GM12878 (cell line): ENCODE data around the gene PTGES2. TPM values are rescaled to one million over a fixed set of nuclear protein-coding genes. Genes with fewer than 3 reads are reported as not detected.
A peak's percentile ranks its signal among the peaks of the same experiment; 100 is the strongest.

ENCODE experiments used
- ATAC-seq: fragments of 200-7000 bp; cut with Tn5 transposase; 3 replicates; pipeline ENCODE4 v1.9.1; 2020; ENCODE audit warnings: mild to moderate bottlenecking, moderate library complexity
- BruUV-seq: library from RNA; stranded (reverse); fragments of 400-500 nt; replicated peaks from 2 replicates; lab custom pipeline; 2021; lab: Mats Ljungman, UMichigan
- CTCF ChIA-PET: fragments of 300-600 bp; sonication (Branson Sonifier 250); formaldehyde crosslinking; extraction: SDS; loops from one replicate; lab custom pipeline; 2021; ENCODE audit warnings: inconsistent platforms; lab: Yijun Ruan, JAX
- POLR2A ChIA-PET: fragments of 350-600 bp; formaldehyde crosslinking; extraction: SDS; loops from one replicate; lab custom pipeline; 2021; ENCODE audit warnings: inconsistent platforms; lab: Charles Lee
- RAD21 ChIA-PET: fragments of 300-600 bp; sonication (Branson Sonifier 250); formaldehyde crosslinking; loops from one replicate; lab custom pipeline; 2023; ENCODE audit warnings: antibody characterized with exemption; ENCODE audit not compliant: unreplicated experiment; lab: Charles Lee
- SMC1A ChIA-PET: fragments of 300-600 bp; sonication (Branson Sonifier 250); formaldehyde crosslinking; loops from one replicate; lab custom pipeline; 2023; ENCODE audit not compliant: unreplicated experiment, uncharacterized antibody; lab: Charles Lee
- DNase-seq: peaks from one replicate; pipeline ENCODE4 v3.0.0-alpha.2; 2011; ENCODE audit warnings: low read depth, low spot score
- FAIRE-seq: peaks from 3 replicates; lab custom pipeline; 2011; peaks lifted over from hg19 to GRCh38; lab: Jason Lieb, UNC
- H2AFZ ChIP-seq: 2 replicates; pipeline ENCODE4 v1.6.0; 2011; ENCODE audit warnings: low read depth, low read length, control low read depth; ENCODE audit not compliant: control insufficient read depth
- H3K27ac ChIP-seq: 2 replicates; pipeline ENCODE4 v1.5.1; 2011; ENCODE audit warnings: control low read depth; ENCODE audit not compliant: control insufficient read depth, insufficient read depth
- H3K27me3 ChIP-seq, 2 experiments: replicated peaks in 1 of 2; 2 replicates each; pipeline versions ENCODE4 v1.6.0 to v1.6.1; 2011; ENCODE audit warnings: low read length in 1 of 2; ENCODE audit not compliant: control insufficient read depth in 2 of 2, insufficient read depth in 2 of 2
- H3K36me3 ChIP-seq, 2 experiments: 2 replicates each; pipeline ENCODE4 v1.5.1; 2011; ENCODE audit warnings: low read length in 1 of 2; ENCODE audit not compliant: control insufficient read depth in 2 of 2, insufficient read depth in 2 of 2
- H3K4me1 ChIP-seq: 2 replicates; pipeline ENCODE4 v1.6.1; 2011; ENCODE audit warnings: mild to moderate bottlenecking, low read length, moderate library complexity, mixed read lengths; ENCODE audit not compliant: control insufficient read depth, insufficient read depth
- H3K4me2 ChIP-seq: 2 replicates; pipeline ENCODE4 v1.6.0; 2011; ENCODE audit warnings: control low read depth; ENCODE audit not compliant: control insufficient read depth, insufficient read depth
- H3K4me3 ChIP-seq: fragments of 200-600 bp; sonication (generic); 2 replicates; pipeline ENCODE4 v1.5.1; 2016
- H3K79me2 ChIP-seq: 2 replicates; pipeline ENCODE4 v1.6.0; 2011; ENCODE audit warnings: low read length; ENCODE audit not compliant: control insufficient read depth, insufficient read depth
- H3K9ac ChIP-seq: 2 replicates; pipeline ENCODE4 v1.8.0; 2011; ENCODE audit warnings: low read length, control low read depth, mixed read lengths; ENCODE audit not compliant: control insufficient read depth, insufficient read depth
- H3K9me3 ChIP-seq: replicated peaks from 3 replicates; pipeline ENCODE4 v1.5.1; 2011; ENCODE audit warnings: mild to moderate bottlenecking, low read length; ENCODE audit not compliant: control insufficient read depth, insufficient read depth
- H4K20me1 ChIP-seq: 2 replicates; pipeline ENCODE4 v1.6.0; 2011; ENCODE audit not compliant: control insufficient read depth, insufficient read depth
- BACH1 ChIP-seq: fragments of 450-650 bp; IDR thresholded peaks from 2 replicates; pipeline ENCODE4 v1.6.1; 2017; ENCODE audit warnings: mild to moderate bottlenecking, borderline replicate concordance
- EED ChIP-seq: sonication (generic); IDR thresholded peaks from 2 replicates; pipeline ENCODE4 v1.6.1; 2016; ENCODE audit warnings: antibody characterized with exemption, low read depth
- EP300 ChIP-seq, 2 experiments: fragments of 150-350 bp in 1 of 2; IDR thresholded peaks; 2 replicates each; pipeline ENCODE4 v1.6.1; 2011 to 2012; ENCODE audit warnings: low read depth in 2 of 2, low read length in 2 of 2, borderline replicate concordance in 1 of 2, improper control_type of control experiment in 1 of 2, inconsistent platforms in 1 of 2; ENCODE audit not compliant: control insufficient read depth in 1 of 2
- EZH2 ChIP-seq: IDR thresholded peaks from 2 replicates; pipeline ENCODE4 v1.6.1; 2012; ENCODE audit warnings: low read depth, mild to moderate bottlenecking, control low read depth, inconsistent platforms, low read length, borderline replicate concordance; ENCODE audit not compliant: control insufficient read depth
- HDAC2 ChIP-seq: fragments of 200-600 bp; sonication (generic); IDR thresholded peaks from 2 replicates; pipeline ENCODE4 v1.6.1; 2017
- HDGF ChIP-seq: fragments of 450-650 bp; IDR thresholded peaks from 2 replicates; pipeline ENCODE4 v1.6.1; 2016; ENCODE audit warnings: antibody characterized with exemption
- HSF1 ChIP-seq: fragments of 150-350 bp; IDR thresholded peaks from 2 replicates; pipeline ENCODE4 v1.6.1; 2014; ENCODE audit warnings: mild to moderate bottlenecking, low read depth, low read length
- KAT2A ChIP-seq: conservative IDR thresholded peaks from 2 replicates; pipeline ENCODE4 v1.6.1; 2011; ENCODE audit warnings: low read depth, low read length; ENCODE audit not compliant: control insufficient read depth
- MEF2B ChIP-seq: fragments of 450-650 bp; IDR thresholded peaks from 2 replicates; pipeline ENCODE4 v1.6.1; 2018; ENCODE audit warnings: mild to moderate bottlenecking, moderate library complexity; ENCODE audit not compliant: partially characterized antibody, poor library complexity, severe bottlenecking
- MTA2 ChIP-seq: fragments of 450-650 bp; IDR thresholded peaks from 2 replicates; pipeline ENCODE4 v1.6.1; 2016; ENCODE audit warnings: low read depth, mild to moderate bottlenecking, moderate library complexity
- MTA3 ChIP-seq: IDR thresholded peaks from 2 replicates; pipeline ENCODE4 v1.6.1; 2012; ENCODE audit warnings: low read length, inconsistent platforms, borderline replicate concordance
- NR2F1 ChIP-seq: fragments of 450-650 bp; conservative IDR thresholded peaks from 2 replicates; pipeline ENCODE4 v1.6.1; 2017; ENCODE audit warnings: mild to moderate bottlenecking
- PML ChIP-seq: IDR thresholded peaks from 2 replicates; pipeline ENCODE4 v1.6.1; 2012; ENCODE audit warnings: low read length, inconsistent platforms
- POLR2AphosphoS5 ChIP-seq: IDR thresholded peaks from 2 replicates; pipeline ENCODE4 v1.6.1; 2011; ENCODE audit warnings: mild to moderate bottlenecking, low read length, inconsistent platforms
- SIN3A ChIP-seq: IDR thresholded peaks from 2 replicates; pipeline ENCODE4 v1.6.1; 2012; ENCODE audit warnings: low read depth, low read length, improper control_type of control experiment
- SRF ChIP-seq, 2 experiments: IDR thresholded peaks; 2 replicates each; pipeline ENCODE4 v1.6.1; 2011; ENCODE audit warnings: low read depth in 2 of 2, low read length in 2 of 2, mild to moderate bottlenecking in 1 of 2, moderate library complexity in 1 of 2
- SUPT20H ChIP-seq: IDR thresholded peaks from 2 replicates; pipeline ENCODE4 v1.6.1; 2011; ENCODE audit warnings: low read depth, mild to moderate bottlenecking, low read length, moderate library complexity, borderline replicate concordance; ENCODE audit not compliant: control insufficient read depth
- YY1 ChIP-seq: IDR thresholded peaks from 2 replicates; pipeline ENCODE4 v1.6.1; 2011; ENCODE audit warnings: low read depth, mild to moderate bottlenecking, low read length
- WGBS: methylation state at CpG from one replicate; pipeline ENCODE4 v1.1.6; 2016; ENCODE audit warnings: low lambda C conversion rate; ENCODE audit not compliant: insufficient replicate concordance, insufficient coverage; ENCODE audit errors: missing lambda C conversion rate; 5-methylcytosine and 5-hydroxymethylcytosine counted together
- in situ Hi-C: fragments of 300-500 bp; cut with MboI; formaldehyde crosslinking; loops from 9 replicates; pipeline ENCODE4 v1.14.3; 2018; ENCODE audit warnings: mixed read lengths
- intact Hi-C: fragments of 100-400 bp; cut with micrococcal nuclease; formaldehyde crosslinking; loops from one replicate; pipeline ENCODE4 v1.14.2; 2022; ENCODE audit not compliant: unreplicated experiment
- polyA plus RNA-seq, 11 experiments: library from polyadenylated mRNA; depleted of rRNA in 4 of 11; unstranded in 6 of 11; stranded (reverse) in 5 of 11; fragments of >200 nt; fragmentation: Nextera tagmentation in 4 of 11; fragmentation: Illumina TruSeq in 1 of 11; extraction: Ambion mirVana in 4 of 11; extraction: Trizol in 1 of 11; gene quantifications; 1 replicate in 1 of 11; 2 replicates in 10 of 11; pipeline versions ENCODE4 v1.2.1 to v1.2.3, GENCODE V29; 2011 to 2016; ENCODE audit warnings: inconsistent platforms in 2 of 11, missing spikeins in 2 of 11, low read depth in 1 of 11
- total RNA-seq, 4 experiments: library from RNA; depleted of rRNA in 3 of 4; stranded (reverse); fragments of >200 nt in 3 of 4; fragmentation: Illumina TruSeq in 1 of 4; extraction: Trizol in 1 of 4; gene quantifications; 2 replicates each; pipeline versions ENCODE4 v1.2.1 to v1.2.3, GENCODE V29; 2013 to 2021

Gene PTGES2
- total and polyA plus RNA-seq, 10 of the 15 experiments (the other 5 are each of a cell fraction or from before 2014, with no cell fraction given) = 2.1 to 141 (median 99.1) TPM

- POLR2A ChIA-PET = interaction anchor here (0.8 to 1.7 kb wide), 3 partner anchors 53 to 245 kb away, joined by 3 to 9 read pairs (median 3); partner anchors contain the start of gene URM1
- intact Hi-C loops (loop anchor here (5.0 kb wide), 2 partner anchors 217 to 338 kb away; partner anchors contain the start of genes CDK9 and SLC27A4), in situ Hi-C loops (no loop called here)
- Histone ChIP-seq H3K9me3 (no peaks in the 10 kb centered on the region), H3K27me3 (no peaks in the 10 kb centered on the region), H3K4me3 (peak overlapping the region; percentile 88), H3K79me2 (peaks cover 32% of the 10 kb centered on the region), H3K27ac (peak overlapping the region; percentile 99), H3K4me1 (peaks cover 14% of the 10 kb centered on the region; the same call in 1 of the 2 replicates), H4K20me1 (no peaks in the 10 kb centered on the region), H2AFZ (0 out of 2 replicates have a peak overlapping the region, but pooled peaks have one; percentile 8), H3K9ac (peak overlapping the region; percentile 98), H3K36me3 (peaks cover 8 to 20% of the 10 kb centered on the region in 2 experiments; a peak in 3 of 4 replicates), H3K4me2 (peak overlapping the region; percentile 97)
- FAIRE-seq (peak; percentile 35), ATAC-seq (peak; percentile 15), DNase-seq (no peak)
- 0% methylated on average over 10 of the region's 10 CpGs for WGBS
- BruUV-seq = TSS peak; percentile 68
- SMC1A ChIA-PET = interaction anchor here (0.5 to 2.6 kb wide), 10 partner anchors 10 to 215 kb away, joined by 3 to 9 read pairs (median 4); no protein-coding TSS in a partner anchor
- RAD21 ChIA-PET = interaction anchor here (1.0 to 2.7 kb wide), 5 partner anchors 10 to 170 kb away, joined by 3 to 11 read pairs (median 7); no protein-coding TSS in a partner anchor
- CTCF ChIA-PET = interaction anchor here (0.6 to 7.4 kb wide), 28 partner anchors 10 to 340 kb away, joined by 3 to 84 read pairs (median 4); partner anchors contain the start of genes CDK9, NAIF1 and SLC25A25
- TF ChIP-seq SUPT20H = no peak
- TF ChIP-seq MTA3 = peak; percentile 49; the same call in 1 of the 2 replicates
- TF ChIP-seq EED = no peak
- TF ChIP-seq EZH2 = no peak
- peak; percentile 79 for TF ChIP-seq MEF2B
- no peak for TF ChIP-seq SRF (IDR thresholded peaks at IDR 0.05; ENCODE audit: low read depth in 2 of 2, low read length in 2 of 2)
- 0 out of 2 replicates have a peak, but pooled peaks have one; percentile 8 for TF ChIP-seq YY1
- no peak for TF ChIP-seq BACH1
- no peak for TF ChIP-seq SIN3A
- no peak for TF ChIP-seq HSF1
- TF ChIP-seq HDGF = no peak
- TF ChIP-seq MTA2 = no peak
- no peak for TF ChIP-seq HDAC2
- TF ChIP-seq EP300 (IDR thresholded peaks at IDR 0.05; ENCODE audit: borderline replicate concordance in 1 of 2, control insufficient read depth in 1 of 2, low read depth in 2 of 2, low read length in 2 of 2) = 0 out of 4 replicates have a peak, but pooled peaks of 1 of the 2 experiments have one; percentile 12
- TF ChIP-seq PML = no peak
- no peak; the same call in 1 of the 2 replicates for TF ChIP-seq POLR2AphosphoS5
- TF ChIP-seq NR2F1 = peak; percentile 6; the same call in 1 of the 2 replicates
- no peak for TF ChIP-seq KAT2A
Measured at GRCh38 chr9:128125580-128126354, 1.8 kb downstream of the PTGES2 start.
